ENCODE results near the gene PIKFYVE. TPM values are rescaled to one million over a fixed set of nuclear protein-coding genes. Genes with fewer than 3 reads are reported as not detected.

PIKFYVE gene
- total RNA-seq, 1 donor from 2014 or later: 51.6 TPM

DNA sequence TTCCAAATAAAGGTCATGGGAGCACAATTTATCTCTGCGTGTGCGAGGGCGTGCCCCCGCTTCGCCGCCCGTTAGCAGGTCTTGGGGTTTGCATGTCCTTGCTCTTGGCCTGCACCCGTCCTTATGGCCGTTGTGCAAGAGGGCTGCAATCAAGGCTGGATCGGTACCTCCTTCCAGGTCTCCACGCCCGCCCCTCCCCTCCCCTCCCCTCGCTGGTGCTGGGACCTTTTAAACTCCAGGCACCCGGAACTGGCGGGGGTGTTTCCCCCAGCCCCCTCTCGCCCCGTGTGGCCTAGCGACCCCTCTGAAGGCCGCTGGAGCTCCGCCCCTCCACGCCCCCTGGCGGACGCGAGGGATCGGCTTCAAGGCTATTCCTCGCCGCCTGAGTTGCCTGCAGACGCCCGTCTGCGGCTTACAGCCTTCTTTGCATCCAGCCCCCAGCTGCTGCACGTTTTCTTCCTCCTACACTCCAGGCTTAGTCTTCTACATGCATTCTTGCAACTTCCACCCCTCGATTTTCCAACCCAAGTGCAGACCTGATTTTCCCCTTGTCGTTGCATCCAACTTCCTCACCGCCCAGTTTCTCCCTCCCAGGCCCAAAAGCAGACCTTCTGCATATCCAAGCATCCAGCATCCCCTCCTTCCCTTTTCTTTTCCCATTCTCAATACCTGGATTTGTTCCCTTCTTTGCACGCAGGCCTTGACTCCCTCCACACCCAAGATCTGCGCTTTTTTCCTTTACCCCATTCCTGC lies 11.8 kb upstream of the PIKFYVE start:
- Histone ChIP-seq H3K36me3 (peaks cover 28% of the 10 kb centered on the region), H3K4me1 (peaks cover 39% of the 10 kb centered on the region), H3F3A (ENCODE audit: low read depth) (peaks cover 35% of the 10 kb centered on the region), H3K9ac (peak overlapping the region; percentile 48), H3K79me2 (ENCODE audit: low read depth) (peaks cover 47% of the 10 kb centered on the region), H2AFZ (replicated peaks) (peak overlapping the region; percentile 29), H3K4me3 (peak overlapping the region; percentile 83), H3K4me2 (peak overlapping the region; percentile 78), H3K27ac (peak overlapping the region; percentile 72), H3K27me3 (no peaks in the 10 kb centered on the region), H4K20me1 (ENCODE audit: low read depth) (peaks cover 26% of the 10 kb centered on the region), H3K9me3 (ENCODE audit: low read depth) (no peaks in the 10 kb centered on the region)
- TF ChIP-seq EZH2phosphoT487 (IDR thresholded peaks at IDR 0.05) (no peak), EZH2 (IDR thresholded peaks at IDR 0.05) (no peak)
- TF ChIP-seq, protein P1, sequence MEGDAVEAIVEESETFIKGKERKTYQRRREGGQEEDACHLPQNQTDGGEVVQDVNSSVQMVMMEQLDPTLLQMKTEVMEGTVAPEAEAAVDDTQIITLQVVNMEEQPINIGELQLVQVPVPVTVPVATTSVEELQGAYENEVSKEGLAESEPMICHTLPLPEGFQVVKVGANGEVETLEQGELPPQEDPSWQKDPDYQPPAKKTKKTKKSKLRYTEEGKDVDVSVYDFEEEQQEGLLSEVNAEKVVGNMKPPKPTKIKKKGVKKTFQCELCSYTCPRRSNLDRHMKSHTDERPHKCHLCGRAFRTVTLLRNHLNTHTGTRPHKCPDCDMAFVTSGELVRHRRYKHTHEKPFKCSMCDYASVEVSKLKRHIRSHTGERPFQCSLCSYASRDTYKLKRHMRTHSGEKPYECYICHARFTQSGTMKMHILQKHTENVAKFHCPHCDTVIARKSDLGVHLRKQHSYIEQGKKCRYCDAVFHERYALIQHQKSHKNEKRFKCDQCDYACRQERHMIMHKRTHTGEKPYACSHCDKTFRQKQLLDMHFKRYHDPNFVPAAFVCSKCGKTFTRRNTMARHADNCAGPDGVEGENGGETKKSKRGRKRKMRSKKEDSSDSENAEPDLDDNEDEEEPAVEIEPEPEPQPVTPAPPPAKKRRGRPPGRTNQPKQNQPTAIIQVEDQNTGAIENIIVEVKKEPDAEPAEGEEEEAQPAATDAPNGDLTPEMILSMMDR (IDR thresholded peaks at IDR 0.05): peak; percentile 81
- Mint-ChIP-seq H3K27ac (peak overlapping the region; percentile 96), H3K4me3 (peak overlapping the region; percentile 99), H3K36me3 (peaks cover 25% of the 10 kb centered on the region), H3K27me3 (ENCODE audit: insufficient read depth, low read depth) (no peaks in the 10 kb centered on the region), H3K4me1 (peaks cover 36% of the 10 kb centered on the region), H3K9me3 (no peaks in the 10 kb centered on the region)
- peak; percentile 96 for DNase-seq (ENCODE audit: low spot score)

DNA sequence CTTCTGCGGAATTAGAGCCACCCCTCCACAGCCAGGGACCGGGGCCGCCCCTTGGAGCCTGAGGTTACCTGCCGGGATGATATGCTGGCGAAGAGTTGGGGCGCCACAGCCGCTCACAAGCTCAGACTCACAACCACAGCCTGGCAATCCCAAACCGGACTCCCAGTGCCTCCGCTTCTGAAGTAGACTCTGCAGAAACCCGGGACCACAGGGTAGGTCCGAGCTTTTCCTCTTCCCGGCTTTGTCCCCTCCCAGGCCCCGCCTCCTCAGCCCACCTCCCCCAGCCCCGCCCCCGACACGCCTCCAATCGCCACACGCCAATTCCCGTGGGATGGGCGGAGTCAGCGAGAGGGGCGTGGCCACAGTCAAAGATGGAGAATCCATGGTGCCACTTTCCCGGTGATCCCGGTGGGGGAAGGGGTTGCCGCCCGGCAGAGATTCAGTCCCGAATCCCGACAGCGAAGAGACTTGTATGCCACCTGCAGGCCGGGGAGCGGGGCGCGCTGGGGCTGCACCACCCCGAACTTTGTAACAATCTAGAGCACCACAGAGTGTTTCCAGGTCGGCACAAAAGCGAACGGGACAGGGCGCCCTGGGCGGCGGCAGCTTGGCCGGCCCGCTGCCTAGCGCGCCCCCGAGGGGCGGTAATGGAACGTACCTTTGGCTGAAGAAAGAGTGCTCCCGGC lies 11.0 kb upstream of the PIKFYVE start, which contains the start of gene IDH1:
Gene IDH1, minus strand, starts transcription at position 201 of the 686 bp plus-strand sequence. CDS start 3,520 bp downstream, outside the sequence.
- H3K4me2 ChIP-seq: peak within 1 kb of the TSS; percentile 78
- H3K9me3 Mint-ChIP-seq: no peaks in the 10 kb centered on the region
- H3K27me3 ChIP-seq: no peaks in the 10 kb centered on the region
- H3K79me2 ChIP-seq (ENCODE audit: low read depth): peaks cover 40% of the 10 kb centered on the region
- H3K4me1 Mint-ChIP-seq: peaks cover 36% of the 10 kb centered on the region
- H3K27ac Mint-ChIP-seq: peak within 1 kb of the TSS; percentile 96
- peak within 1 kb of the TSS; percentile 84 for H3K27ac ChIP-seq
- peak within 1 kb of the TSS; percentile 48 for H3K9ac ChIP-seq
- peak within 1 kb of the TSS; percentile 67 for H2AFZ ChIP-seq (replicated peaks)
- H3K36me3 Mint-ChIP-seq: peaks cover 19% of the 10 kb centered on the region
- no peaks in the 10 kb centered on the region for H3K9me3 ChIP-seq (ENCODE audit: low read depth)
- peaks cover 35% of the 10 kb centered on the region for H3F3A ChIP-seq (ENCODE audit: low read depth)
- peaks cover 28% of the 10 kb centered on the region for H3K36me3 ChIP-seq
- H3K4me1 ChIP-seq: peaks cover 39% of the 10 kb centered on the region
- TF ChIP-seq, protein P1 (IDR thresholded peaks at IDR 0.05): peak; percentile 72
- TF ChIP-seq EZH2 (IDR thresholded peaks at IDR 0.05): peak; percentile 24
- no peak for TF ChIP-seq EZH2phosphoT487 (IDR thresholded peaks at IDR 0.05)
- H3K27me3 Mint-ChIP-seq (ENCODE audit: insufficient read depth, low read depth): no peaks in the 10 kb centered on the region
- peaks cover 25% of the 10 kb centered on the region for H4K20me1 ChIP-seq (ENCODE audit: low read depth)
- peak; percentile 98 for DNase-seq (ENCODE audit: low spot score)
- peak within 1 kb of the TSS; percentile 99 for H3K4me3 Mint-ChIP-seq
- peak within 1 kb of the TSS; percentile 83 for H3K4me3 ChIP-seq

DNA sequence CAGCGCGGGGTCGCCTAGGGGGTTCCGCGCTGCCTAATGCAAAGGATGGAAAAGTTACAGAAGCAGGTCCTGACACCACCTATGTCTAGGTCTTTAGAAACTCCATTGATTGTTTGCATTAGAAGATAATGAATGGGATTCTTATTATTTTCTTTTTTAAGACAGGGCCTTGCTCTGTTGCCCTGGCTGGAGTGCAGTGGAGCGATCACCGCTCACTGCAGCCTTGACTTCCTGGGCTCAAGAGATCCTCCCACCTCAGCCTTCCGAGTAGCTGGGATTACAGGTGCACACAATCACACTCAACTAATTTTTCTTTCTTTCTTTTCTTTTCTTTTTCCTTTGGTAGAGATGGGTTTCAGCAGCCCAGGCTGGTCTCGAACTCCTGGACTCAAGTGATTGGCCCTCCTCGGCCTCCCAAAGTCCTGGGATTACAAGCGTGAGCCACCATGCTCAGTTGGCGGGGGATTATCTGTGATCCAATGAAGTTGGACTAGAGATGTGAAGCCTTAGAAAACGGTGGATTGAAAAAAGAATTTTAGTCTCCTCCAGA lies 10.4 kb upstream of the PIKFYVE start:
- H3K79me2 ChIP-seq (ENCODE audit: low read depth): peaks cover 36% of the 10 kb centered on the region
- no peaks in the 10 kb centered on the region for H3K27me3 ChIP-seq
- peaks cover 23% of the 10 kb centered on the region for H3K36me3 ChIP-seq
- no peaks in the 10 kb centered on the region for H3K27me3 Mint-ChIP-seq (ENCODE audit: insufficient read depth, low read depth)
- TF ChIP-seq EZH2 (IDR thresholded peaks at IDR 0.05) (peak; percentile 8), EZH2phosphoT487 (IDR thresholded peaks at IDR 0.05) (no peak)
- TF ChIP-seq, protein P1 (IDR thresholded peaks at IDR 0.05): peak; percentile 0
- H3K27ac Mint-ChIP-seq: peak overlapping the region; percentile 91
- peak overlapping the region; percentile 68 for H3K4me2 ChIP-seq
- no peaks in the 10 kb centered on the region for H3K9me3 ChIP-seq (ENCODE audit: low read depth)
- H2AFZ ChIP-seq (replicated peaks): peak overlapping the region; percentile 67
- peaks cover 13% of the 10 kb centered on the region for H3K36me3 Mint-ChIP-seq
- H3K9me3 Mint-ChIP-seq: no peaks in the 10 kb centered on the region
- H3K4me1 Mint-ChIP-seq: peaks cover 36% of the 10 kb centered on the region
- peaks cover 35% of the 10 kb centered on the region for H3K4me1 ChIP-seq
- H3K4me3 ChIP-seq: peak overlapping the region; percentile 83
- no peak for DNase-seq (ENCODE audit: low spot score)
- H3K4me3 Mint-ChIP-seq: peak overlapping the region; percentile 99
- H3K27ac ChIP-seq: peak overlapping the region; percentile 84
- peaks cover 25% of the 10 kb centered on the region for H4K20me1 ChIP-seq (ENCODE audit: low read depth)
- H3K9ac ChIP-seq: peak overlapping the region; percentile 18
- peaks cover 35% of the 10 kb centered on the region for H3F3A ChIP-seq (ENCODE audit: low read depth)
